GM12873 (cell line): ENCODE data around the gene BLMH.

Source experiments
- TF ChIP-seq, protein P1 (sequence below): IDR thresholded peaks from 2 replicates; pipeline ENCODE4 v1.5.1; 2012; ENCODE audit warnings: low read depth, mild to moderate bottlenecking, moderate library complexity, low read length, control low read depth; ENCODE audit not compliant: insufficient read depth; ENCODE audit errors: missing control alignments

BLMH gene

GRCh38 chr17:30217054-30217453 lies 74.7 kb downstream of the BLMH start:
- TF ChIP-seq, protein P1, sequence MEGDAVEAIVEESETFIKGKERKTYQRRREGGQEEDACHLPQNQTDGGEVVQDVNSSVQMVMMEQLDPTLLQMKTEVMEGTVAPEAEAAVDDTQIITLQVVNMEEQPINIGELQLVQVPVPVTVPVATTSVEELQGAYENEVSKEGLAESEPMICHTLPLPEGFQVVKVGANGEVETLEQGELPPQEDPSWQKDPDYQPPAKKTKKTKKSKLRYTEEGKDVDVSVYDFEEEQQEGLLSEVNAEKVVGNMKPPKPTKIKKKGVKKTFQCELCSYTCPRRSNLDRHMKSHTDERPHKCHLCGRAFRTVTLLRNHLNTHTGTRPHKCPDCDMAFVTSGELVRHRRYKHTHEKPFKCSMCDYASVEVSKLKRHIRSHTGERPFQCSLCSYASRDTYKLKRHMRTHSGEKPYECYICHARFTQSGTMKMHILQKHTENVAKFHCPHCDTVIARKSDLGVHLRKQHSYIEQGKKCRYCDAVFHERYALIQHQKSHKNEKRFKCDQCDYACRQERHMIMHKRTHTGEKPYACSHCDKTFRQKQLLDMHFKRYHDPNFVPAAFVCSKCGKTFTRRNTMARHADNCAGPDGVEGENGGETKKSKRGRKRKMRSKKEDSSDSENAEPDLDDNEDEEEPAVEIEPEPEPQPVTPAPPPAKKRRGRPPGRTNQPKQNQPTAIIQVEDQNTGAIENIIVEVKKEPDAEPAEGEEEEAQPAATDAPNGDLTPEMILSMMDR, result no peak

DNA sequence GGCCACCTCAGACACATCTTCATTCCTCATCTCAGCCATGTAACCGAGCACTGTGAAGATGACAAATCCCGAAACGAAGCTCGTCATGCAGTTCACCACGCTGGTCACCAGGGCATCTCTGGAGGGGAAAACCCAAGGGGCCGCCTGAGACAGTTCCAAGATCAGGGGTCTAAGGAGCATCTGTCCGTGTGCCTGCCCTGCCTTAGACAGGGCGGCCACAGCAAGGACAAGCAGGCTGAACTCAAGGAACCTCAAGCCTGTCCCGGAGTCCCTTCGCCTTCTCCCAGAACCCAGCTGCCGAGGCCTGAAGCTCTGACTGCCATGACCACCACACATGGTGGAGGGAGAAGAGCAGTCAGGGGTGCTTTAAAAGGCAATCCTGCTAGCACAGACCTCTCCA lies 79.0 kb downstream of the BLMH start:
- TF ChIP-seq, protein P1, result peak; percentile 56

GRCh38 chr17:30211371-30211770 lies 80.4 kb downstream of the BLMH start:
- TF ChIP-seq, protein P1, result no peak

GRCh38 chr17:30210901-30211300 lies 80.8 kb downstream of the BLMH start:
- TF ChIP-seq, protein P1, result no peak

GRCh38 chr17:30210366-30210765 lies 81.4 kb downstream of the BLMH start:
- TF ChIP-seq, protein P1, result no peak

- TF ChIP-seq, protein P1, result no peak
Measured at GRCh38 chr17:30209930-30210329, 81.8 kb downstream of the BLMH start.

DNA sequence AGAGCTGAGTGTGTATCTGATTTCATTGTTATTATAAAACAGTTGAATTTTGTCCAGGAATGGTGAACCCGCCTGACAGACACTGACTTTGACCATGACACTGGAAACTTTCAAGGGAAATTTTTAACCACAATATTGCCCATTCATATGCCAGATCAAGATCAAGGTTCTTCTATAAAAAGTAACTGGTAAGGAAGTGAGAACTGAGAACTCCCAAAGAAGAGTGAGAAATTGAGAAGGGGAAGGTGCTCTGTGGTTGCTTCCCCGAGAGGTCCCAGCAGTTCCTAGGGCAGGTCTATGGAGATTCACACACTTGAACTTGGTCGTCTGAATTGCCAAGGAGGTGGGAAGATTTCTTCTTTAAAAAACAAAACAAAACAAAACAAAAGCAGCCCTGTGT lies 83.5 kb downstream of the BLMH start:
- TF ChIP-seq, protein P1, result no peak

DNA sequence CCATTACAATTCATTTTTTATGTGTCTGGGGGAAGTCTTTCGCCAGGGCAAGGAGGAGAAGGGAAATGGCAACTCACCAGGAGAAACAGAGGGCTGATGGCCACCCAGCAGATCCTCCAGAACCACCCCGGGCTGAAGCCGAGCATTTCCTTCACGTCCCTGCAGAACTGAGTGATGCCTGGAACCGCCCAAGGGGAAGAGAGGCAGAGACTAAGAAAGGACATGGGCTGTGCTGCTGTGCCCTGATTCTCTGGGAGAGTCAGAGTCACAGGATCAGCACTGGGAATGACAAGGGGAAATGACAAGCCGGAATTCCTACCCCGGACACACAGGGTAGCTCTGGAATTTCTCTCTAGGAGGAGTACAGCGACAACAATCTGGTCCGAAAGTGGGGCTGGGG lies 84.1 kb downstream of the BLMH start:
- TF ChIP-seq, protein P1, result no peak
